ENCODE results near the gene ING4.
A peak's percentile ranks its signal among the peaks of the same experiment; 100 is the strongest.

Gene ING4

GRCh38 chr12:6613776-6614512 lies 49.0 kb downstream of the ING4 start:
- Histone ChIP-seq H3K4me1 (ENCODE audit: control insufficient read depth in 1 of 2, insufficient read depth in 2 of 2, low read length in 2 of 2) (peaks cover 14 to 27% of the 10 kb centered on the region in 2 donors), H3K27me3 (ENCODE audit: low read depth, low read length) (no peaks in the 10 kb centered on the region), H3K9me3 (ENCODE audit: control insufficient read depth in 1 of 2, low read length in 2 of 2) (no peaks in the 10 kb centered on the region), H3K36me3 (ENCODE audit: control insufficient read depth in 1 of 2, insufficient read depth in 2 of 2, low read length in 2 of 2) (no peaks in the 10 kb centered on the region), H3K4me3 (ENCODE audit: low read depth in 1 of 2, low read length in 2 of 2) (no peak overlapping the region), H3K27ac (ENCODE audit: low read length) (peak overlapping the region; percentile 67)

- Histone ChIP-seq H3K4me3 (ENCODE audit: low read depth in 1 of 2, low read length in 2 of 2) (peak overlapping the region; percentile 13 to 41), H3K4me1 (ENCODE audit: control insufficient read depth in 1 of 2, insufficient read depth in 2 of 2, low read length in 2 of 2) (peaks cover 14 to 27% of the 10 kb centered on the region in 2 donors), H3K27me3 (ENCODE audit: low read depth, low read length) (no peaks in the 10 kb centered on the region), H3K9me3 (ENCODE audit: control insufficient read depth in 1 of 2, low read length in 2 of 2) (no peaks in the 10 kb centered on the region), H3K36me3 (ENCODE audit: control insufficient read depth in 1 of 2, insufficient read depth in 2 of 2, low read length in 2 of 2) (no peaks in the 10 kb centered on the region), H3K27ac (ENCODE audit: low read length) (peak overlapping the region; percentile 52)
Measured at GRCh38 chr12:6613015-6613775, 49.7 kb downstream of the ING4 start.

- Histone ChIP-seq H3K27me3 (ENCODE audit: low read depth, low read length) (no peaks in the 10 kb centered on the region), H3K27ac (ENCODE audit: low read length) (peak overlapping the region; percentile 28), H3K36me3 (ENCODE audit: control insufficient read depth in 1 of 2, insufficient read depth in 2 of 2, low read length in 2 of 2) (no peaks in the 10 kb centered on the region), H3K4me1 (ENCODE audit: control insufficient read depth in 1 of 2, insufficient read depth in 2 of 2, low read length in 2 of 2) (peaks cover 14 to 27% of the 10 kb centered on the region in 2 donors), H3K9me3 (ENCODE audit: control insufficient read depth in 1 of 2, low read length in 2 of 2) (no peaks in the 10 kb centered on the region), H3K4me3 (ENCODE audit: low read depth in 1 of 2, low read length in 2 of 2) (peak overlapping the region in 1 of 2 donors; percentile 13)
Measured at GRCh38 chr12:6612652-6613014, 50.3 kb downstream of the ING4 start.

GRCh38 chr12:6612247-6612646 lies 50.7 kb downstream of the ING4 start:
- no peak overlapping the region for H3K4me3 ChIP-seq (ENCODE audit: low read depth in 1 of 2, low read length in 2 of 2)
- peaks cover 14 to 27% of the 10 kb centered on the region in 2 donors for H3K4me1 ChIP-seq (ENCODE audit: control insufficient read depth in 1 of 2, insufficient read depth in 2 of 2, low read length in 2 of 2)
- H3K27ac ChIP-seq (ENCODE audit: low read length) = peak overlapping the region; percentile 28
- no peaks in the 10 kb centered on the region for H3K9me3 ChIP-seq (ENCODE audit: control insufficient read depth in 1 of 2, low read length in 2 of 2)
- H3K27me3 ChIP-seq (ENCODE audit: low read depth, low read length) = no peaks in the 10 kb centered on the region
- no peaks in the 10 kb centered on the region for H3K36me3 ChIP-seq (ENCODE audit: control insufficient read depth in 1 of 2, insufficient read depth in 2 of 2, low read length in 2 of 2)

GRCh38 chr12:6608592-6609281 lies 54.2 kb downstream of the ING4 start:
- Histone ChIP-seq H3K4me3 (ENCODE audit: low read depth in 1 of 2, low read length in 2 of 2) (no peak overlapping the region), H3K9me3 (ENCODE audit: control insufficient read depth in 1 of 2, low read length in 2 of 2) (no peaks in the 10 kb centered on the region), H3K4me1 (ENCODE audit: control insufficient read depth in 1 of 2, insufficient read depth in 2 of 2, low read length in 2 of 2) (peaks cover 30 to 47% of the 10 kb centered on the region in 2 donors), H3K27ac (ENCODE audit: low read length) (peak overlapping the region; percentile 56), H3K36me3 (ENCODE audit: control insufficient read depth in 1 of 2, insufficient read depth in 2 of 2, low read length in 2 of 2) (no peaks in the 10 kb centered on the region), H3K27me3 (ENCODE audit: low read depth, low read length) (no peaks in the 10 kb centered on the region)

- H3K4me3 ChIP-seq (ENCODE audit: low read depth in 1 of 2, low read length in 2 of 2) = peak overlapping the region in 1 of 2 donors; percentile 64
- H3K9me3 ChIP-seq (ENCODE audit: control insufficient read depth in 1 of 2, low read length in 2 of 2) = no peaks in the 10 kb centered on the region
- H3K4me1 ChIP-seq (ENCODE audit: control insufficient read depth in 1 of 2, insufficient read depth in 2 of 2, low read length in 2 of 2) = peaks cover 29 to 49% of the 10 kb centered on the region in 2 donors
Measured at GRCh38 chr12:6607751-6608591, 54.9 kb downstream of the ING4 start.

DNA sequence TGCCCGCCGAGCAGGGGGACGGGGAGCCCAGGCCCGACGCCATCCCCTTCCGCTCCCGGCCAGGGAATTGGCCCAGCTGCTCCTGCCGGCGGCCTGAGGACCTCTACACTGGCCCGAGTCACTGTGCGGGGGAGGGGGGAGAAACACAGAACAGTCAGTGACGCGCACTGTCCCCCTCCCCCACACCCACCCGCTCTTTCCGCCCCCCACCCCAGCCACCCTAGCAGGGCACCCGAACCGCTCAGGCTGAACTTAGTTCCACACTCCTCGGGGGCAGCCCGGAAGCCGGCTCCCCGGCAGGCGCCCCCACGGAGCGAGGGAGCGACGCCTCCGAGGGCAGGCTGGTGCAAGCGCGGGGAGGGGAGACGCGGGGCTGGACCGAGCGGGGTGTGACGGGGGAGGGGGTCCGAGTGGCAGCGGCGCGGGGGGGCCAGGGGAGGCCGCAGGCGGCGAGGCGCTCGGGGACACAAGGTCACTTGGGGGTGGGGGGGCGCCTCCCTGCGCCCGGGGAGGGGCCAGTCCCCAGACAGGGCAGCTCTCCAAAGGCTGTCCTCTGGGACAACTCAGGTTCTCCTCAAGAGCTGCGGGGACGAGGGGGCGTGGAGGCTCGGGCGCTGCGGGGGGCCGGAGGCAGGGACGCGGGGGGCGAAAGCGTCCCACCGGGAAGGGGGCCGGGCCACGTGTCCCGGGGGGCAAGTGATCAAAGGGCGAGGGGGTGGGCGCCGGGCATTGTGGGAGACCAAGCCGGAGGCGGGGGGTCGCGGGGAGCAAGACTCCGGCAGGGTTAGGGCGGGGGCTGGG lies 56.4 kb downstream of the ING4 start:
- H3K4me1 ChIP-seq (ENCODE audit: control insufficient read depth in 1 of 2, insufficient read depth in 2 of 2, low read length in 2 of 2) = peaks cover 21 to 45% of the 10 kb centered on the region in 2 donors
- H3K4me3 ChIP-seq (ENCODE audit: low read depth in 1 of 2, low read length in 2 of 2) = peak overlapping the region; percentile 64 to 90

More at GRCh38 chr12:6607751-6608591, 54.9 kb downstream of the ING4 start:
- peak overlapping the region; percentile 56 for H3K27ac ChIP-seq (ENCODE audit: low read length)
- no peaks in the 10 kb centered on the region for H3K27me3 ChIP-seq (ENCODE audit: low read depth, low read length)
- H3K36me3 ChIP-seq (ENCODE audit: control insufficient read depth in 1 of 2, insufficient read depth in 2 of 2, low read length in 2 of 2) = no peaks in the 10 kb centered on the region

DNA sequence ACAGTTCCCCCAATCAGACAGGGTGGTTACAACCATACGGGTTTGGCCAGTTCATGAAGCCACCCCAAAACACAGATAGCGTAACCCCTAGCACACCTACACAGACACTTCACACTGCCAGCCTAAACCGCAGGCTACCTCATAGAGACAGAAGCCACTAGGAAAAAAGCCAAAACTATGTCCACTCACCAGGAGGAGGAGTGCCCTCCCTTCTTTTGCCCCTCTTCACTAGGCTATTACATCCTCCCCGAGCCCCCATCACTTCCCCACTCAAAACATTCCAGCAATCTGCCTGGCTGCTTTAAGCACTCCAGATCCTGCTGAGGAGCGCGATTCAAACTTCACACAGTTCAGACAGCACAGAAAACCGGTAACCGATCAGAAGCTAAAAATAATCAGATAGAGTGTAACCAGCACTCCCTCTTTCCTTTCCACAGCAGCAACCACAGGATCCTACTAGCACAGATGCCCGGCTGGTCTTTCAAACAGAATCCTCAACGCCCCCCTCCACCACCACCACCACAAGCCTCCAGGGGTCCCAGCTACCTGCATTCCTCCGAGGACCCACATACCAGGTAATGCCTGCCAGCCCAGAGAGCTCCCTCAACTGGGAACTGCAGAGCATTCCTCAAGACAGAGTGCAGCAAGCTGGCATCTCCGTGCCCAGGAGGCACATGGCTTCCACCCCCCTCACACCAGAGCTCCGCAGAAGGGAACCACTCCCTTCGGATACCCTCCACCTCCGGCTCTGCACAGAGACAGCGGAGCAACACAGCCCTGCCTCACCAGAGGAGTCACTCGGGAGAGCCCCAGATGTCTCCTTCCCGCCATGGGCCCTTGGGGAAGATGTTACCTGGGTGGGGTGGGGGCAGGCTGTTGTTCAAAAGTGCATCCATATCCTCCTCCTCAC lies 57.2 kb downstream of the ING4 start:
- H3K4me1 ChIP-seq (ENCODE audit: control insufficient read depth in 1 of 2, insufficient read depth in 2 of 2, low read length in 2 of 2) = peaks cover 21 to 37% of the 10 kb centered on the region in 2 donors

More for the DNA sequence above, 56.4 kb downstream of the ING4 start:
- Histone ChIP-seq H3K36me3 (ENCODE audit: control insufficient read depth in 1 of 2, insufficient read depth in 2 of 2, low read length in 2 of 2) (peaks cover 8 to 10% of the 10 kb centered on the region in 2 donors), H3K27me3 (ENCODE audit: low read depth, low read length) (no peaks in the 10 kb centered on the region), H3K9me3 (ENCODE audit: control insufficient read depth in 1 of 2, low read length in 2 of 2) (no peaks in the 10 kb centered on the region), H3K27ac (ENCODE audit: low read length) (peak overlapping the region; percentile 77)

DNA sequence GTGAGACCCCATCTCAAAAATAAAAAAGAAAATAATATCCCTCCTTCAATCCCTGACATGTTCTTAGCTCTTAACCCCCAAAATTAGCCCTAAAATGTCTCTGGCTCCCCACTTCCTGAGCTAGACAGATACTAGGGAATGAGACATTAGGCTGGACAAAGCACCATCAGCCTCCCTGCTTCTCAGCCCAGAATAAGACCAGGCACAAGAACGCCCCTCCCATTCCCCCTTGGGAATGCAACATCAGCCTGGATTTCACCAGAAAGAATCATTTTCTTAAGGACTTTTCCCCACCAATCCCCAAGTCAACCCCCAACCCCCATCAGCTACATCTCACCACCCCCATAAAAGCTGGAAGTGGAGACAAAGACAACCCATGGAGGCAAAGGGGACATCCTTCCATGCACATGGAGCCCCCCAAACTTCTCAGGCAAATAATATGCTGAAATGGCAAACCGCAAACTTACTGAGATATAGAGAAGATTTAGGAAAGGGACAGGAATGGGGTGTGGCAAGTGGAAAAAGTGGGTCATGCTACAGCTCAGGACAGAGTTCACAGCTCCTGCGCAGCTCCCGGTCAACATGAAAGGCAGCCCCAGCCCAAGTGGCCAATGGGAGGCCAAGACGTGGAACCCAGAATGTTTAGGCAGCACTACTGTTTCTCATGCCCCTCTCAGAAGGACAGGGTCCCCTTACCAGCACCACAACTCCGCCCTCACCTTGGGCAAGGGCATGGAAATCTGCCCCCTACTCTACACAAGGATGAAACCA lies 58.5 kb downstream of the ING4 start:
- peak overlapping the region; percentile 77 for H3K27ac ChIP-seq (ENCODE audit: low read length)
- peaks cover 28 to 31% of the 10 kb centered on the region in 2 donors for H3K36me3 ChIP-seq (ENCODE audit: control insufficient read depth in 1 of 2, insufficient read depth in 2 of 2, low read length in 2 of 2)
- H3K4me3 ChIP-seq (ENCODE audit: low read depth in 1 of 2, low read length in 2 of 2) = peak overlapping the region; percentile 64 to 90

More for the DNA sequence above, 57.2 kb downstream of the ING4 start:
- Histone ChIP-seq H3K27ac (ENCODE audit: low read length) (peak overlapping the region; percentile 77), H3K27me3 (ENCODE audit: low read depth, low read length) (no peaks in the 10 kb centered on the region), H3K4me3 (ENCODE audit: low read depth in 1 of 2, low read length in 2 of 2) (peak overlapping the region; percentile 64 to 90), H3K9me3 (ENCODE audit: control insufficient read depth in 1 of 2, low read length in 2 of 2) (no peaks in the 10 kb centered on the region), H3K36me3 (ENCODE audit: control insufficient read depth in 1 of 2, insufficient read depth in 2 of 2, low read length in 2 of 2) (peaks cover 16 to 19% of the 10 kb centered on the region in 2 donors)

More for the DNA sequence above, 58.5 kb downstream of the ING4 start:
- Histone ChIP-seq H3K9me3 (ENCODE audit: control insufficient read depth in 1 of 2, low read length in 2 of 2) (no peaks in the 10 kb centered on the region), H3K4me1 (ENCODE audit: control insufficient read depth in 1 of 2, insufficient read depth in 2 of 2, low read length in 2 of 2) (peaks cover 21 to 37% of the 10 kb centered on the region in 2 donors), H3K27me3 (ENCODE audit: low read depth, low read length) (no peaks in the 10 kb centered on the region)

Measured in muscle layer of duodenum (tissue), 2 donors.